Smooth muscle cell of the brain vasculature (primary cell): Measurements from ENCODE around the gene TDRD5.
"Not testable (repeated sequence)": the region's sequence is repeated elsewhere in the genome, so short reads cannot be mapped to it uniquely, and the experiment has no call there.

ENCODE experiments used
- DNase-seq: peaks from one replicate; pipeline ENCODE4 v3.0.0-alpha.2; 2012; ENCODE audit warnings: low read depth, low spot score

TDRD5 gene

DNA sequence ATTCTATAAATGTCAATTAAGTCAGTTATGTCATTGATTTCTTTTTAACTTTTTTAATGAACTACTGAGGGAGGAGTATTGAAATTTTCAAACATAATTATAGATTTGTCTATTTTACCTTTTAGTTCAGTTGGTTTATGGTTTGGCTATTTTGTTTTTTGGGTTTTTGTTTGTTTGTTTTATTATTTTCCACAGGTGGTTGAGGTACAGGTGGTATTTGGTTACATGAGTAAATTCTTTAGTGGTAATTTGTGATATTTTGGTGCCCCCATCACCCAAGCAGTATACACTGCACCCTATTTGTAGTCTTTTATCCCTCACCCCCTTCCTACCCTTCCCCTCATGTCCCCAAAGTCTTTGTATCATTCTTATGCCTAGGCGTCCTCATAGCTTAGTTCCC, 9.5 kb downstream of the TDRD5 start:
- no peak for DNase-seq

DNA sequence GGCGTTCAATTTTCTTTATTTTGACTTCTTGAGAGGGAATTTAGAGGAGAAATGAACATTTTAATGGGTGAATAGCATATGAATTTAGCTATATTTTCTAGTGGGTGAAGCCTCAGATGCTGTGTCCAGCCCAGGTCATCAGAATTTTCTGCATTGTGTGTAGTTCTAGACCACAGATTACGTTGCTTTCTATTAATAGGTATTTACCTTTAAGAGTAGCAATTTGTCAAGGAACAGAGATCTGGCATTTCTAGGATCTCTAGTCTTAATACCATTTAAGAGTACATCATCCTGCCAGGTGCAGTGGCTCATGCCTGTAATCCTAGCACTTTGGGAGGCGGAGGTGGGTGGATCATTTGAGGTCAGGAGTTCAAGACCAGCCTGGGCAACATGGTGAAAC, 20.7 kb downstream of the TDRD5 start:
- no peak for DNase-seq

DNA sequence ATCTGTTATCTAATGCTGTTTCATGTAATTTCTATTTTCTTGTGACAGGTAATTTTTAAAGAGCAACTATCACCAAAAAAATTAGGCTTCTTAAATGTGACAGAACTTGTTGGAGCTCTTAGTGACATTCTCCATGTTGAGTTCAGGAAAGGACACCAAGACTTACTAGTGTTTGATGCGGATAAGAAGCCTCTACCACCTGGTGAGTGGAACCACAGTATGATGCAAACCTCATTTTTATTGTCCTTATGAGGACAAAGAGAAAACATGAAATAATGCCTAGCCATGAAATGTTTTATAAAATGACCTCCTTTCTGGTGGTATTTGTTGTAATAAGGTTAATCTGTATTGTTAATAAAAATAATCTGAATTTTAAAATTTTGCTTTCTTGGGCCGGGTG, 39.1 kb downstream of the TDRD5 start:
- no peak for DNase-seq

- DNase-seq: no peak
Measured at GRCh38 chr1:179632868-179633267, 41.2 kb downstream of the TDRD5 start.

GRCh38 chr1:179637211-179637860, 45.7 kb downstream of the TDRD5 start:
- DNase-seq: no peak

DNA sequence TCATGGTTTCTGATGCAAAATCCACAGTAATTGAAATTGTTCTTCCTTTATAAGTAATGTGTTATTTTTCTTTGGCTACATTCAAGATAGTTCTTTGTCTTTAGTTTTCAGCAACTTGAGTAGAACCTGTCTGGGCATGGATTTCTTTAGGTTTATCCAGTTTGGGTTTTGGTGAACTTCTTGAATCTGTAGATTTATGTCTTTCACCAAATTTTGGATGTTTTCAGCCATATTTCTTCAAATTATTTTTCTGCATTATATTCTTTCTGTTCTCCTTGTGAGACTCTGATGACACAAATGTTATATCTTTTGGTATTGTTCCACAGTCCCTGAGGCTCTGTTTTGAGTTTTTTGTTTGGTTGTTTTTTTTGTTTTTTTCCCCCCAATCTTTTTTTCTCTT, 69.4 kb downstream of the TDRD5 start:
- DNase-seq: no peak

DNA sequence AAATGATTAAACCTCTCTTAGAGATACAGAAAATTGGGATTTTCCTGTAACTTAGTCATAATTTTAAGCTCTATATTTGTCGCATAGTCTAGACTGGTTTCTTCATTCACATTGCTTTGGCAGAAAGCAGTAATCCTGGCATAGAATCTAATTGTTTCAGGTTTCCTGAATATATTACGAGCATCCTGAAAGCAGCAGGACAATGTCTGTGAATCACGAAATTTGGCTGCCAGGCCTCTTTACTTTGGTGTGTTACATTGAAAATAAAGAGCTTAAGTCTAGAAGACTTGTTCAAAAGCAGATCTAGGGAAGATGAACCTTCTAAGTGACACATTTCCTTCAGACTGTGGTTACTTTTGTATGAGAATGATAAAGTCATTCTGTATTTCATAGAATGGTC, 72.2 kb downstream of the TDRD5 start:
- no peak for DNase-seq

GRCh38 chr1:179677882-179678281, 86.2 kb downstream of the TDRD5 start:
- DNase-seq: no peak

GRCh38 chr1:179694530-179694929, 102.9 kb downstream of the TDRD5 start:
- not testable (repeated sequence) for DNase-seq

DNA sequence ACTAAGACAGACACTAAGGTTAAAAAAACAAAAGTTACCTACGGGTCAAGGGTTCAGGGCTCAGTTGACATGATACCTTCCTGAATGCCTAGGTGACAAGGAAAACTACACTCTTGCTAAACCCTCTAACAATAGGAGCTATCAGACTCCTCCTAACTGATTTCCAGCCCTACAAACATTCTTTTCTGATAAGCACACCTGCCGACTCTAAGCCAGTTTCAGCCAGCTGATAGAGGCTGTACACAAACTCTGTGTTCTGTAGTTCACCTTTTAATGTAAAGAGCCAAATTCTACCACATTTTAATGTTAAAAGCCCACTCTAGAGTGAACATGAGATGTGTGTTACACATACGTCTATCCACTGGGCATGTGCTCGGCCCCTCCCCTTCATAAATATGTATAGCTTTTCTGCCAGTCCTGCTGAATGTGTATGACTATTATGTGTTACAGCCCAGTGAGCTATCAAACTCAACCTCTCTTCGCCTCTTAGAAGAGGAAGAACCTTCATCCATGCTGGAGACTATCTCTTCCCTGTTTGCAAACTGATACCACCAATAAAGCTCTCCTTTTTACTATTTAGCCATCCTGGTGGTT, 111.4 kb downstream of the TDRD5 start:
- no peak for DNase-seq

DNA sequence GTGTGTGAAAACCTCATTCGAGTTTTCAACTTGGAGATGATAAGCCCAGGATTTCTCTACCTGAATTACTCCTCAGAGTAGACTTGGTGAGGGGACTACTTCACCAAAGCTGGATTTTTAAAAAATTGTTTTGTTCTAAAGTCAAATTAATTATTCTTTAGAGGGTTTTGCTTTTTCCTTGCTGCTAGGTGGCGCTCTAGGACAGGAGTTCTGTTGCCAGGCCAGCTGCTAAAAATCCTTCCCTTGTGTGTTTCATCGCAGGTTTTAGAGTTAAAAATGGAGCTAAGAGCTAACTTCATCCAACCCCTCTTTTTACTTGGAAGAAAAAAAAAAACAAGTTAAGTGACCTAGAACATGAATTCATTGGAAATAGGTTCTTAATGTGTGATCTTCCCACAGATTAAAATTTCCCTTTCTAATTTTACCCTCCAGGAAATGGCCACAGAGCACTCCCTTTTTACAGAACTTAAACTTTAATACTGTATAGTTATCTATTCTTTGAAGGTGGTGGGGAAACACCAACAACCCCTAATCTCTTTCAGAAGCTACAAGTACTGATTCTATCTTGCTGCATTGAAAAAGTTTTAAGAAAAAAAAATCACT, 114.8 kb downstream of the TDRD5 start:
- peak; percentile 18 for DNase-seq

- no peak for DNase-seq
Measured at GRCh38 chr1:179707406-179707805, 115.8 kb downstream of the TDRD5 start.

- no peak for DNase-seq
Measured at GRCh38 chr1:179708434-179709195, 117.0 kb downstream of the TDRD5 start.

GRCh38 chr1:179709841-179710329, 118.3 kb downstream of the TDRD5 start:
- DNase-seq: no peak

GRCh38 chr1:179714159-179714558, 122.5 kb downstream of the TDRD5 start:
- no peak for DNase-seq

GRCh38 chr1:179714623-179715022, 123.0 kb downstream of the TDRD5 start:
- DNase-seq: no peak

DNA sequence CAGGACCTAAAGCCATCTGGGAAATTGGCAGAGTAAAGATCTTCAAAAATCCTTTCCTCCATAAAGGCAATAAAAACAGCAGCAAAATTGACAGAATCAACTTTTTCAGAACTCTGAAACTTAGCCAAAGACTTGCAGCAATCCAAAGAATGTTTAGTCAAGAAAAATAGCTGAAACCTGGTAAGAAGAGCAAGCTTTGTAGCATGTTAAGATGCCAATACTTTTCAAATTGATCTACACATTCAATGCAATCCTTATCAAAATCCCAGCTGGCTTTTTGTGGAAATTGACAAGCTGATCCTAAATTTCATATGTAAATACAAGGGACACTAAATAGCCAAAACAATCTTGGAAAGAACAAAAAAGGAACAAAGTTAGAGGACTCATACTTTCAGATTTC, 127.6 kb downstream of the TDRD5 start:
- DNase-seq: no peak

- no peak for DNase-seq
Measured at GRCh38 chr1:179728271-179728670, 136.6 kb downstream of the TDRD5 start.

GRCh38 chr1:179729881-179730280, 138.2 kb downstream of the TDRD5 start:
- DNase-seq: no peak

- DNase-seq: no peak
Measured at GRCh38 chr1:179731643-179732042, 140.0 kb downstream of the TDRD5 start.
